Skin of body (tissue), 2 donors: ENCODE results near the gene NXPH2. TPM values are rescaled to one million over a fixed set of nuclear protein-coding genes. Genes with fewer than 3 reads are reported as not detected.
A peak's percentile ranks its signal among the peaks of the same experiment; 100 is the strongest.
"Not testable (repeated sequence)": the region's sequence is repeated elsewhere in the genome, so short reads cannot be mapped to it uniquely, and the experiment has no call there.

Source experiments
- DNase-seq: peaks from one replicate; lab custom pipeline; 2025; lab: John Stamatoyannopoulos, UW
- total RNA-seq: library from RNA; depleted of rRNA; stranded (reverse); fragments of >200 nt; gene quantifications from one replicate; pipeline ENCODE4 v1.2.3, GENCODE V29; 2014

Gene NXPH2
- total RNA-seq, 1 donor from 2014 or later = 1.9 TPM

DNA sequence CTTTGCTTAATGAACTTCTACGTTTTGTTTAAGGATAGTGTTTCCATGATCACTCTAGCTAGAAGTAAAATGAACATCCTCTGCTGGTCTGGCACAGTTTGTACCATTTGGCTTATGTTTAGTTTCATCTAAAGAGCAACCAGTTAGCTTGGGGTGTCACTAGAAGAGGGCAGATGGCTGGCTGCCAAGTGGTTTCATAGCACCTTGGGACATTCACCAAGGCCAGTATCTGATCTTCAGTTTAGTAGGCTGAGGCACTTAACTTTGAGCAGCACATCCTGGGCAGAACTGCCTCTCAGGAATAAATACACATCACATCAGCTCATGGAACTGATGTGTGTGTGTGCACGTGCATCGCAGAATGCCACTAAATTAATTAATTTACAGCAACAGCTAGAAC lies 68.4 kb downstream of the NXPH2 start:
- no peak for DNase-seq

DNA sequence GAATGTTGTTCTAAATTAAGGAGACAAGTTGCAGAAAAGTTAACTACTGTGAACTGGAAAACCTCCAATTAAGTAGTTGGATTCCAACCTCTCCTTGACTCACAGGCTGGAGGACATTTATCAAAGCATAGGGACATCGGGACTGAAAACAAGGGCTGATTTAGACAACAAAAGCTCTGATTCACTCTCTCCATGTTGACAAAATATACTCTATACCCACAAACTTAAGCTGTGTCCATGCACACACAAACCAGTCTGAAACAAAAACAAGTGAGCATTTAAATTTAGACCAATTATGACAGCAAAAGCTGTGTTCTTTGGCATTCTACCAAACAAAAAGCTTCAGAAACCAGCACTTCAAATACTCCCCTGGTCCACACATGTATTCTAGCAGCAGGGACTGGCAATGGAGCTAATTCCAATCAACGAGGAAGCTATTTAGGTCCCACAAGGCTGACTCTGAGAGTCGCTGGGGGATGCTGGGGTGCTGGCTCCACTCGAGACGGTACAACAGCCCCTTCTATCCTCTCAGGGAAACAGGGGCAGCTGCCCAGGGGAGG lies 71.4 kb downstream of the NXPH2 start:
- peak; percentile 8 for DNase-seq

DNA sequence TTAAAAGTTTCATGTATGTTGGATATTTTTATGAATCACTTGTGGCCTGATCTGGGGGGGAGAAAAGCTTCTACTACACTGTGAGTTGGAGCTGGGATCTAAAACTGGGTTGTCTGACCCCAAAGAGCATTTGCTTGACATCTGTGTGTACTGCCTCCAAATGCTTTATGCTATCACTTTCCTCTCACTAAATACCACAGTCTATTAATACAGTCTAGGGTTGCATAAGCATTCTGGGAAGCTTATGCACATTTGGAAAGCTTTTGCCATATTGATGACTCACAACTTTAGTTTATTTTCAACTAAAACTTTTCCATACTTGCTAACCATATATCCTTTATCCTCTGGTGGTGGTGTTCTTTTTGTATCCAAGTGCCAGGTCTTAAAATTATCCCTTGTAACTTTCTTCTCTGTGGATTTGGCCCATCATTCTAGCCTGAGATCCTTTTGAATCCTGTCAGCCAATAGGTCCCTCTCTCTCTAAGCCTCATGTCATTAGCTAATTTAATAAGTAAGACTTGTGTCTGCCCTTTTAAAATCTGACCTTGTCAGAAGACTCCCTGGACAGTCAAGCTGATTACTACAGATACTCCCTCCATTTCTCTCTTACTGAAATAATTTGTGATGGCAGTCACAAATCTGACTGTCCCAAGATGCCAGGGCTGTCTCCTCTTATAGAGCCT lies 72.7 kb downstream of the NXPH2 start:
- DNase-seq = peak; percentile 77

DNA sequence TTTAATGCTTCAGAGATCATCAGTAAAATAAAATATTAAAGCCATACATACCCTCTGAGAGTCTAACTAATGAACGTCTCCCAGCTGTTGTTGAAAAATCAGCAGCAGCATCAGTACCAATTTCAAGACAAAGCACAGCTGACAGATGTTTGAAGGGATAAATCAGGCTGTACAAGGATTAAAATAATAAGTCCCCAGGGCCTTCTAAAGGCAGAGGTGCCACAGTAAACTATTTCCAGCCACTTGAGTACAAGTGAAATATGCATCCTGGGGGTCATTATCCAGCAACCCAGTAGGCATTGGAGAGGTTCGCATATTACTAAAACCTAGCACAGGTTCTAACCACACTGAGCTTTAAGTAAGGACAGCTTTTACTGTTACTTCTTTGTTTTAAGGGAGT lies 76.9 kb downstream of the NXPH2 start:
- no peak for DNase-seq

DNA sequence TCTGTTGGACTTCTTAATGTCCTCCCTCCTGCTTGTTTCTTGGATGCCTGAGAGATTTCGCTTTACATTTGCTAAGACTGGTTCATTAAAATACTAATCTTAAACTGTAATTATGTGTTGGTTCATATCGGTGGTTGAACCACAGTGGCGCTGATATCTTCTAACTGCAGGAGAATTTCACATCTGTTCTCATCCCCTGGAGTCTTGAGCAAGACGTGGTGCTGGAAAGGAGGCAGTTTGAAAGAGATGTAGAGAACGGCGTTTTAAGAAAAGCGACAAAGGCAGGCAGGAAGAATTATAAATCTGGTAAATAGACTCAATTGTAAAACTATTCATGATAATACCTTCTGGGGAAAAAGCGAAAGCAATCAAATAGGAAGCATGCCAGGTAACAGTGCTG lies 79.5 kb downstream of the NXPH2 start:
- DNase-seq = no peak

DNA sequence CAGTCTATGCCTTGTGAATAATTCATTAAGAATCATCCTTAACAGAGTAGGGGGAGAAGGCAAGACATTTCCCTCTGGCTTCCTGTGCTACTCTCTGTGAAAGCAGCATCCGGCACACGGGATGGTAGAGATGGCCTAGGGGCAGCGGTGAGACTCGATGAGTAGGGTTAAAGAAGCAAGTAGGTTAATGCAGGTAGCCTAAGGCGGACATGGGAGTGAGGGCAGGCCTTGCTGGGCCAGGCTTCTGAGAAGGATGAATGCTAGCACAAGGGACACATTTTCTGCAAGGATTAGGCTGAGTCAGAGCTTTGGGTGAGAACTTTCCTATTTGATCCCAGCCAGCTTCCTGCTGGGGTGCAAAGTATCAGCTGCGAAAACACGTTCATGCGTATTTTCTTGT lies 80.8 kb downstream of the NXPH2 start:
- no peak for DNase-seq

DNA sequence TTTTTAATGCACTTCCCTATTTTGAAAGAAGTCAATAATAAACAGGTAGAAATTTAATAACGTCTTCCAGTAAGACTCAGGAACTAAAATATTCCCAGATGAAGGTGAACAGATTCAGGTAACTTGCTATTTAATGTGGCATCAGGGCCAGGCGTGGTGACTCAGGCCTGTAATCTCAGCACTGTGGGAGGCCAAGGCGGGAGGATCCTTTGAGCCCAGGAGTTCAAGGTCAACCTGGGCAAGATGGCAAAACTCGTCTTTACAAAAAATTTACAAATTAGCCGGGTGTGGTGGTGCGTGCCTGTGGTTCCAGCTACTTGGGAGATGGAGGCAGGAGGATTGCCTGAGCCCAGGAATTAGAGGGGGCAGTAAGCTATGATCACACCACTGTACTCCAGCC lies 81.8 kb downstream of the NXPH2 start:
- no peak for DNase-seq

DNA sequence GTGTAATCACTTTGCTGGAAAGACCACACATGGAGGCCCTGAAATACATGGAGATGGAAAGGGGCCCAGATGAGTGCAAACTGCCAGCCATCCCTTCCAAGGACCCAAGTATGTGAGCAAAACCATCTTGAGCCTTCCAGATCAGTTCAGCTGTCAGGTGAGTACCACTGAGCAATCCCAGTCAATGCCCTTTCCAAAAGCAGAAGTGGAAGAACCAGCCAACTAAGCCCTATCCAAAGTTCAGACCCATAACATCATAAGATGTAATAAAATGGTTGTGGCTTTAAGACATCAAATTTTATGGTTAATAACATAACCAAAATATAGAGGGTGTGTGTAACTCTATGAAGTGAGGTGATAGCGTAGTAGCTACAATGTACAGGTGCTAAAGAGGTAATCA lies 88.5 kb downstream of the NXPH2 start:
- no peak for DNase-seq

DNA sequence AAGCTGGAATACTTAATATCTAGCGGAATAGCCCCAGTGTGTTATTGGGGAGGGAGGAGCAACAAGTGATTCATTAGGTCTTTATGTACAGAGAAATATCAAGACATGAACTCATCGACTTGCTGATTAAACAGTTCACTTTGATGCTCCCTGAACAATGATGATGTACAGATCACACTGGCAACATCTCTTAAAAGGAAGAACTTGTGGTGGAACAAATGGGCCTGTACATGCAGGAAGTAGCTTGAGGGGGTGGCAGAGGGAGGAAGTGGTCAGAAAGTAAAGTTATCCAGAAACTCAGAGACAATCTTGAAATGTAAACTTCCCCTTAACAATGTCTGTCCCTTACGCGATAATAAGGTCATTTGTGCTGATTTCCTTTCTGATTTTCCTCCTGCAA lies 90.5 kb downstream of the NXPH2 start:
- DNase-seq = no peak

DNA sequence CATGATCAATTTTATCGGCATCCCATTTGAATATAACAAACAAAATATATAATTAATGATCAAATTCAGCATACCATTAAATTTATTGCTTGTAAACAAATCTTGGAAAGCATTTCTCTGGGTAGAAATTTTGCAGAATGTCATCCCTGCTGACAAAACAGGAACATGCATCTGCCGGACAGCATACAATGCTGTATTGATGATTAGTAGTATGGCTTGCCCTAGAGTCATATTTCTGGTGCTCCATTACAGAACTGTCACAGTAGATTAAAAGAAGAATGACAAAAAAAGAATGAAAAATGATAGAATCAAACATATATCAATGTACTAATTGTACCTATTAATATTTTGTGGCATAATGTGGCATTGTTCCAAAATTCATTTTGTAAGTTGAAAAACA lies 98.0 kb downstream of the NXPH2 start:
- no peak for DNase-seq

DNA sequence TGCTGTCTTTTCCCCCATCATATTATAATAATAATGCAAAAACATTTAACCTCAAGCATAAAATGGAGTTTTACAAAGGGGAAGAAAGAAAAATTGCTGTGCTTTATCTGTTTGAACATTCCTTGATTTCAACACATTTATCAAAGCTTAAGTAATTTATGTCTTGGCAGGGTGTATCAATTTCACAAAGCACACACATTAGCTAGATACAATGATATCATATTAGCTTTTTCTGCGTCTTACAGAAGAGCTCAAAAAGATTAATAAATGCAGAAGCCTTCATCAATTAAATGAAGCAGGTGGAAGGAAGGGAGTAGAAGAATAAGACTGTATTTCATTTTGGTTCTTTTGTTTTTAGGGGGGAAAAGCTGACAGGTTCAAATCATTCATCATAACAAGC lies 103.0 kb downstream of the NXPH2 start:
- DNase-seq = no peak

DNA sequence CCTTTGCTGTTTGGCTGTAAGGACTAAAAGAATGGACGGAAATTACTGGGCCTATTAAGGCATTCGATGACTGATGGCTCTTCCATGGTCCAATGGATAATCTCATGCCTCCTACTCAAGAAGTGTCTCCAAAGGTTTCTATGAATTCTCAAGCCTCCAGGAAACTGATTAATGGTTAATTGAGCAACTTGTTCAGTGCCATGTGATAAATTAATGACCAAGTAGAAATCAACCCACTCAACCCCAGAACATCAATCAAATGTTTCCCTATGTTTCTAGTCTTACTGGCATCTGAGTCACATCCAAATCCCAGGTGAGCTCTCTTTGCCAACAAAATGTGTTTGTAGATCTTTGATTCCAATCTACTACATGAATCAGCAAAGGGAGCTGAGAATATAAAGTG lies 103.6 kb downstream of the NXPH2 start:
- no peak for DNase-seq

DNA sequence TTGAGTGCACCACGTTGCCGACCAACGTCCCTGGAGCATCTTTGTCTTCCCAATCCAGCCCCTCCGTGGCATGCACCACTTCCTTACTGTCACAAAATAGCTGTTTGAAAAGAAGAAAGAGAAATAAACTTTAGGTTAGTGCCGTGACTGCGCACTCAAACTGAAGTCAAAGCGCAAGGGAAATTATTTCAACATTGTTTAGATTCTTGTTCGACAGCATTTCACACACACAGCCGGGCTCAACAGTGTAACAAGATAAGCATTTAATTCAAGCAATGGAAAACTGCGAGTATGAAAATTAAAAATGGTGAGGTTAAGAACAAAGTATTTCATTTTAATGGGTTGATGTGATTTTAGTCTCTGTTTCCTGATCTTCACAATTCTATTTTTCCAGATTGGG lies 108.6 kb downstream of the NXPH2 start:
- DNase-seq = no peak

DNA sequence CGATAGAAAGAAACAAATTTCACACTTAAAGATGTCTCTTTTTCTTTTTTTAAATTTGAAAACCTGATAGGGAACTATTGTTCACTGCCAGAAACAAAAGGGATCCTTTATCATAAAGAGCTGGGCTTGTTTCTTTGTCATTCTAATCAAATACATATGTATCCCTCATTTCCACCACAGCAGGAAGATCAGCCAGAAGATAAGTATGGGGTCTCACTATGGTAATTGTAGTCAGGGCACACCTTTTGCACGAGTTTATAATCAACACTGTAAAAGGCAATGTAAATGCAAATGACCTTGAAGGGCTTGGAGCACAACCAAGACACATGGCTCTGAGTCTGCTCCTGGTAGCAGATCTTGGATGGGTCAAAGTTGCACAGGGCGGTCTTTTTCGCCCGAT lies 109.5 kb downstream of the NXPH2 start:
- no peak for DNase-seq

DNA sequence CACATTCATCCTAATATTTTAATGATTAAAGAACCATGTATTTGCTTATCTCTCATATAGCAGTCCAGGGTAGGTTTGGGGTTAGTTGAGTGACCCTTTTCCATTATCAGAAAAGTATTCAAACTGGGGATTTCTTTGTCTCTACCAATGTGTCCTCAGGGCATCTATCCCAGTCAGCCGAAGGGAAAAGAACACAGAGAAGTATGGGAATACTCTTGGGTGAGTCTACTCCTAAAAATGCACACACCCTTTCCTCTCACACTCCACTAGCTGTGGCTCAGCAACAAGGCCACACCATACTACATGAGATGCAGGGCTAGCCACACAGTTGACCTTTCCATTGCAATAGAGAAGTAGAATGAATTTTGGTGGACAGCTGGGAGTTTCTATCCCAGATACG lies 114.3 kb downstream of the NXPH2 start:
- no peak for DNase-seq

DNA sequence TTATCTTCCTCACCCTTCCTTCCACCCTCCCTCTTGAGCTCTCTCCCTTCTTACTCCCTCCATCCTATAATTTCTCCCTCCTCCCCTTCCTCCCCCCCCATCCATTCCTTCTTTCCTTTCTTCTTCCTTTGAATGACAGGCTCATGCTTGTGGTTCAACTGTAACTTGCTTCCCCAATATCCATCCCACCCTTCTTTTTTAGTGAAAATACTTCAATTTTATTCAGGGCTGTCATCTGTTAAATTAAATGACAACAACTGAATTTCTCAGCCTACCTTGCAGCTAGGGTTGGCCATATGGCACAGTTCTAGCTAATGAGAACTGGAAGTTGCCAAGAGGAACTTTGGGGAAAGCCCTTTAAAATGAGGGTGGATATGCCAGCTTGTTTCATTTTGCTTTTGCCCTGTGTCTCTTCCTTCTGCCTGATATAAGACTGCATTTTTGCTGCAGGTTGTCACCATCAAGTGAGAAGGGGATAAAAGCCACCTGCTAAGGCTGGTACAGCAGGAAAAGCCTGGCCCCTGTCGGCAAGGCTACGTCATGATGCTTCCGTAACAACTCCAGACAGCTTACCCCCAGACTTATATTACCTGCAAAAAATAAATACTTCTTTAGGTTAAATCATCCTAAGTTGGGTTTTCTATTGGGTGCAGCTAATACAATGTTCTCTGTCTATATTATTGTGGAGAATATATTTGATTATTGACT lies 121.8 kb downstream of the NXPH2 start:
- no peak for DNase-seq

DNA sequence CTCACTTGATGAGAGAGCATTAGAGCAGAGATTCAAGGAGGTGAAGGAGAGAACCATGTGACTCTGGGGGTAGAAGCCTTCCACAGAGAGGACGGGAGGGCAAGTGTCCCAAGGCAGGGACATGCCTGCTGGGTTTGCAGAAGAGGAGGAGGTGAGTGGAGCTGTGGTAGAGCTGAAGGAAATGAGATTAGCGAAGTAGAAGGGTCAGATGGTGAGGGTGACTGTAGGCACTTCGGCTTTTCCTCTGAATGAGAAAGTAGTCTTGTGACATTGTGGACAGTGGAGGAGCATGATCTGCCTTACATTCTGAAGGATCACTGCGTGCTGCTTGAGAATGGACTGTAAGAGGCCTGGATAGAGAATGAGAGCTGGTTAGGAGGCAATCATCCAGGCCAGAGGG lies 126.0 kb downstream of the NXPH2 start:
- DNase-seq = no peak

DNA sequence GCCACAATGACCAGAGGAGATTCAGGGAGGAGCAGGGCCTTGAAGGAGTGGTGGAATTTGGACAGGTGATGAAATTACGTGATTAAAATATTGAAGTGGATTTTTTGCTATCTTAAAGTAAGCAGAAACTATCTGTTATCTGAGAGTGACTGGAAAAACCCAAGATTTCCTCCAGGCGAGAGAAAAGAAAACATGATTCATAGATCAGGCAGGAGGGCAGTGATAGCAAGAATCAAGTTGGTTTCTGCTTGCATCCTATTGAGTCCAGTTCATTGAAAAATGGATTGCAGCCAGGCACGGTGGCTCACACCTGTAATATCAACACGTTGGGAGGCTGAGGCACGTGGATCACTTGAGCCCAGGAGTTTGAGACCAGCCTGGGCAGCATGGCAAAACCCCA lies 127.8 kb downstream of the NXPH2 start:
- DNase-seq = no peak

DNA sequence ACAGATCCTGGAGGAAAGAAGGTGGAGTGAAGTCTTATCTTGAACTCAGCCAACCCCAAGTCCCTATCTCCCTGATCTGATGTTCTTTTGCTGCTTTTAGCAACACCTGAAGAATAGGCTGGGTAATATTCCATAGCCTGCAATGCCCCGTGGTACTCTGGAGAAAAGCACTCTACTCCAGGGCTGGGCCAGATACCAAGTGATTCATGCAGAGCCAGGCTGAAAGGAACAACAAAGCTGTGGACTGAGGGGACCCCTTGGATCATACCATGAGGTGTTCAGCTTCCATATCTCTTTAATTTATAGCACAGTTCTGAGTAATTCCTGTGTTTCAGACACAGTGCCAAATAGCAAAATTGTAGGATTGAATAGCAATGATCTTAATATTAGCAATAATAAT lies 130.6 kb downstream of the NXPH2 start:
- no peak for DNase-seq

DNA sequence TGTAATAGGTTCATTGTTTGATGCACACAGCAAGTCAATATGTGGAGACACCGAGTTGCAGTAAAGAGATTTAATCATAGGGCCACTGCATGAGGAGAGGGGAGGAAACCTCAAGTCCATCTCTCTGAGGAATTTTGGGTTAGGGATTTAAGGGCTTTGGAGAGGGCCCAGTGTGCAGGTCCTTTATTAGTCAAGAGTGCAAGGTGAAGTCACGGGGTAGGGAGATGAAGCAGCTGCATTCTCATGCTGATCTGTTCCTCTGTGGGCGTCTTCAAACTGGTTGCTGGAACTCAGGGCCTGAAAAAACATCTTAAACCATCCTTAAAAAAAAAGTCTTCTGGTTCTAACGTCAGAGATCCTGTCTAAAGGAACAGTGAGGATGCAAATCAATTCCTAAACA lies 131.6 kb downstream of the NXPH2 start:
- DNase-seq = no peak

DNA sequence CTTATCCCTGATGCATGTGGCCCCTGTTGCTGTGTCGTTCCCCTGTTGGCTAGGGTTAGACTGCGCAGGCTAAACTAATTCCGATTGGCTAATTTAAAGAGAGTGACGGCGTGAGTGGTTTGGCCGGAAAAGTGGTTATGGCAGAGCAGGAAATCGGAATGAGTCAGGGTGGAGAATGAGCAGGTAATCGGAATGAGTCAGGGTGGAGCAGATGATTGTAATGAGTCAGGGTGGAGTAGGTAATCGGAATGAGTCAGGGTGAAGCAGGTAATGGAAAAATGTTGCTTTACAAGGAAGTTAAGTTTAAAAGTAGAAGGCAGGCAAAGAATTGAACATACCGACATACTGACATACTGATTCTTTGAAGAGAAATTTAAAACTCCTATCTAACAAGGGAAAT lies 135.4 kb downstream of the NXPH2 start:
- not testable (repeated sequence) for DNase-seq

DNA sequence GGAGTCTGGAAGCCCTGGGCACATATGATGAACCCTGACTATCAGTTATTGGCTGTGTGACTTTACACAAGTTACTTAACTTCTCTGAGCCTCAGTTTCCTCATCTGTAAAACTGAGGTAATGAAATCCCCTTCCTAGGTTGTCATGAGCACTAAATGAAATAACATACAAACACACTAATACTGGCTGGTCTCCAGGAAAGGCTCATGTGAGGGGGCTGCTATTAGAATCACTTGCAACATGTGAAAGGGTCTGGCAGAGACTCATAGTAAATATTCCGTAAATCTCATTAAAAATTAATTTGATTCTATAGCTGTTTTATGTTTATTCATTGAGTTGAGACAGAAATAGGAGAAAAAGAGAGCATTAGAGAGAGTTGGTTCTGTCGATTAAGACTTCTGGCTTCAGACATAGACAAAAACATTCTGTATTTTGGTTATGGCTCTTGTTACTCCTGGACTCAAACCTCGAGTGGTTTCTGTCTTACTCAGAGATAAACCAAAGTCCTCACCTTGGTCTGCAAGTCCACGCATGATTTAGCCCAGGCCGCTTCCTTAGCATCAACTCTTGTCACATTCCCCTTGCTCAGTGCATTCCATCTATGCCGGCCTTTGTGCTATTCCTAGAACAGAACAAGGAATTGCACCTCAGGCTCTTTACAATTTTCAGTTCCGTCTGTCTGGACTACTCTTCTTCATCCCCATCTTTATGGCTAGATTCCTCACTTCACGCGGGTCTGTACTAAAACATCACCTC lies 139.1 kb downstream of the NXPH2 start:
- no peak for DNase-seq
